CD4-positive, alpha-beta T cell (primary cell): ENCODE results near the gene PRKAR1B. TPM values are rescaled to one million over a fixed set of nuclear protein-coding genes. Genes with fewer than 3 reads are reported as not detected.

Experiments
- ATAC-seq: fragments of 200-7000 bp; cut with Tn5 transposase; one replicate; pipeline ENCODE4 v1.10.0; 2022; ENCODE audit warnings: mild to moderate bottlenecking; ENCODE audit not compliant: poor library complexity
- CTCF ChIA-PET: fragments of 350-600 bp; sonication (Branson Sonifier 250); formaldehyde crosslinking; loops from one replicate; lab custom pipeline; 2021; ENCODE audit warnings: antibody characterized with exemption, inconsistent platforms; lab: Charles Lee
- POLR2A ChIA-PET: fragments of 350-600 bp; sonication (Branson Sonifier 250); formaldehyde crosslinking; loops from one replicate; lab custom pipeline; 2021; ENCODE audit warnings: antibody characterized with exemption, inconsistent platforms; lab: Charles Lee
- DNase-seq, 14 experiments: peaks; one replicate each; pipeline ENCODE4 v3.0.0-alpha.2; 2013 to 2020; ENCODE audit warnings: mixed read lengths in 2 of 14
- H3K27ac ChIP-seq, 2 donors: one replicate each; pipeline versions ENCODE4 v1.5.1 to v1.7.0; 2013; ENCODE audit warnings: low read length in 2 of 2, low read depth in 1 of 2, mild to moderate bottlenecking in 1 of 2
- H3K27me3 ChIP-seq, 2 experiments: 1 replicate in 1 of 2; 2 replicates in 1 of 2; pipeline versions ENCODE4 v1.6.1 to v1.7.0; 2013; ENCODE audit warnings: low read length in 2 of 2, control low read depth in 1 of 2, mild to moderate bottlenecking in 1 of 2, moderate library complexity in 1 of 2; ENCODE audit not compliant: insufficient read depth in 2 of 2, control insufficient read depth in 1 of 2
- H3K36me3 ChIP-seq: one replicate; pipeline ENCODE4 v1.6.1; 2013; ENCODE audit warnings: low read length, control low read depth; ENCODE audit not compliant: insufficient read depth
- H3K4me1 ChIP-seq: one replicate; pipeline ENCODE4 v1.6.1; 2013; ENCODE audit warnings: low read length, control low read depth; ENCODE audit not compliant: insufficient read depth
- H3K4me3 ChIP-seq: one replicate; pipeline ENCODE4 v1.5.1; 2013; ENCODE audit warnings: mild to moderate bottlenecking, low read length, moderate library complexity
- H3K9me3 ChIP-seq, 2 experiments: 1 replicate in 1 of 2; 2 replicates in 1 of 2; pipeline versions ENCODE4 v1.6.1 to v1.7.0; 2013; ENCODE audit warnings: low read length in 2 of 2, mild to moderate bottlenecking in 2 of 2, control low read depth in 1 of 2, moderate library complexity in 1 of 2; ENCODE audit not compliant: control insufficient read depth in 1 of 2, insufficient read depth in 1 of 2
- H3K27ac Mint-ChIP-seq: one replicate; pipeline ENCODE4 v1.8.0; 2020; ENCODE audit warnings: mixed read lengths
- H3K27me3 Mint-ChIP-seq: one replicate; pipeline ENCODE4 v1.8.0; 2021; ENCODE audit warnings: mixed read lengths
- H3K36me3 Mint-ChIP-seq: one replicate; pipeline ENCODE4 v1.8.0; 2021; ENCODE audit warnings: low read depth, mixed read lengths
- H3K4me1 Mint-ChIP-seq: one replicate; pipeline ENCODE4 v1.8.0; 2021; ENCODE audit warnings: low read depth, mixed read lengths
- H3K4me3 Mint-ChIP-seq: one replicate; pipeline ENCODE4 v1.8.0; 2020; ENCODE audit warnings: mild to moderate bottlenecking, mixed read lengths
- H3K9me3 Mint-ChIP-seq: one replicate; pipeline ENCODE4 v1.8.0; 2020; ENCODE audit warnings: mixed read lengths
- CTCF ChIP-seq: fragments of 200-600 bp; IDR thresholded peaks from one replicate; pipeline ENCODE4 v1.8.0; 2022; ENCODE audit warnings: antibody characterized with exemption, mild to moderate bottlenecking
- intact Hi-C, 2 experiments: fragments of 100-400 bp; cut with DNase I in 1 of 2; cut with micrococcal nuclease in 1 of 2; formaldehyde crosslinking; loops; one replicate each; pipeline versions ENCODE4 v1.15.1 to v1.9.0; 2023 to 2025; cut with DNase I, micrococcal nuclease
- total RNA-seq, 174 experiments: library from RNA in 2 of 174; stranded (reverse) in 2 of 174; gene quantifications; one replicate each; pipeline ENCODE4 v1.2.3 and lab custom pipeline; 2021 to 2026

The PRKAR1B gene
- total RNA-seq, 2 experiments from 2014 or later, result 18.8 to 19.5 TPM

GRCh38 chr7:635227-635626 is 91.9 kb downstream of the PRKAR1B start:
- no peak for DNase-seq
- TF ChIP-seq CTCF, result no peak
- ChIA-PET CTCF (no interaction called here), POLR2A (no interaction called here)
- no peaks in the 10 kb centered on the region for H3K36me3 ChIP-seq
- Mint-ChIP-seq H3K27me3 (no peaks in the 10 kb centered on the region), H3K4me1 (peaks cover 8% of the 10 kb centered on the region), H3K4me3 (no peak overlapping the region), H3K27ac (no peak overlapping the region), H3K9me3 (no peaks in the 10 kb centered on the region), H3K36me3 (peaks cover 6% of the 10 kb centered on the region)
- intact Hi-C loops, result loop anchor here in 1 of 2 experiments (5.0 kb wide), 1 partner anchor 113 kb away; no protein-coding TSS in a partner anchor
- peaks cover 8% of the 10 kb centered on the region for H3K4me1 ChIP-seq
- H3K27me3 ChIP-seq, result no peaks in the 10 kb centered on the region
- H3K27ac ChIP-seq, result no peak overlapping the region
- H3K4me3 ChIP-seq, result no peak overlapping the region
- ATAC-seq, result no peak
- no peaks in the 10 kb centered on the region for H3K9me3 ChIP-seq

- H3K27ac Mint-ChIP-seq, result no peak overlapping the region
- Histone ChIP-seq H3K27me3 (no peaks in the 10 kb centered on the region), H3K9me3 (no peaks in the 10 kb centered on the region), H3K4me3 (no peak overlapping the region), H3K36me3 (no peaks in the 10 kb centered on the region), H3K4me1 (peaks cover 4% of the 10 kb centered on the region), H3K27ac (no peak overlapping the region)
- no peaks in the 10 kb centered on the region for H3K9me3 Mint-ChIP-seq
- ChIA-PET POLR2A (no interaction called here), CTCF (no interaction called here)
- no peak overlapping the region for H3K4me3 Mint-ChIP-seq
- H3K27me3 Mint-ChIP-seq, result no peaks in the 10 kb centered on the region
- intact Hi-C loops, result loop anchor here in 1 of 2 experiments (5.0 kb wide), 1 partner anchor 41 kb away; no protein-coding TSS in a partner anchor
- no peak for ATAC-seq
- DNase-seq, result no peak
- H3K36me3 Mint-ChIP-seq, result peaks cover 6% of the 10 kb centered on the region
- H3K4me1 Mint-ChIP-seq, result no peaks in the 10 kb centered on the region
- TF ChIP-seq CTCF, result no peak
Observed at GRCh38 chr7:633381-634018, 93.6 kb downstream of the PRKAR1B start.

- ATAC-seq, result no peak
- no peaks in the 10 kb centered on the region for H3K9me3 Mint-ChIP-seq
- H3K36me3 Mint-ChIP-seq, result peaks cover 6% of the 10 kb centered on the region
- no peak overlapping the region for H3K4me3 ChIP-seq
- peaks cover 4% of the 10 kb centered on the region for H3K4me1 ChIP-seq
- peaks cover 0 to 5% of the 10 kb centered on the region in 2 experiments for H3K9me3 ChIP-seq
- H3K4me1 Mint-ChIP-seq, result no peaks in the 10 kb centered on the region
- H3K27ac Mint-ChIP-seq, result no peak overlapping the region
- no peak overlapping the region for H3K27ac ChIP-seq
- ChIA-PET POLR2A (no interaction called here), CTCF (no interaction called here)
- no peaks in the 10 kb centered on the region for H3K36me3 ChIP-seq
- no peak overlapping the region for H3K4me3 Mint-ChIP-seq
- no peak for DNase-seq
- no peaks in the 10 kb centered on the region for H3K27me3 ChIP-seq
- intact Hi-C loops, result loop anchor here in 1 of 2 experiments (5.0 kb wide), 1 partner anchor 41 kb away; no protein-coding TSS in a partner anchor
- TF ChIP-seq CTCF, result no peak
- no peaks in the 10 kb centered on the region for H3K27me3 Mint-ChIP-seq
Observed at GRCh38 chr7:632831-633210, 94.3 kb downstream of the PRKAR1B start.
